Measurements from ENCODE around the gene VIL1. TPM values are rescaled to one million over a fixed set of nuclear protein-coding genes. Genes with fewer than 3 reads are reported as not detected.

The VIL1 gene
- total RNA-seq = not detected in 2 replicates

DNA sequence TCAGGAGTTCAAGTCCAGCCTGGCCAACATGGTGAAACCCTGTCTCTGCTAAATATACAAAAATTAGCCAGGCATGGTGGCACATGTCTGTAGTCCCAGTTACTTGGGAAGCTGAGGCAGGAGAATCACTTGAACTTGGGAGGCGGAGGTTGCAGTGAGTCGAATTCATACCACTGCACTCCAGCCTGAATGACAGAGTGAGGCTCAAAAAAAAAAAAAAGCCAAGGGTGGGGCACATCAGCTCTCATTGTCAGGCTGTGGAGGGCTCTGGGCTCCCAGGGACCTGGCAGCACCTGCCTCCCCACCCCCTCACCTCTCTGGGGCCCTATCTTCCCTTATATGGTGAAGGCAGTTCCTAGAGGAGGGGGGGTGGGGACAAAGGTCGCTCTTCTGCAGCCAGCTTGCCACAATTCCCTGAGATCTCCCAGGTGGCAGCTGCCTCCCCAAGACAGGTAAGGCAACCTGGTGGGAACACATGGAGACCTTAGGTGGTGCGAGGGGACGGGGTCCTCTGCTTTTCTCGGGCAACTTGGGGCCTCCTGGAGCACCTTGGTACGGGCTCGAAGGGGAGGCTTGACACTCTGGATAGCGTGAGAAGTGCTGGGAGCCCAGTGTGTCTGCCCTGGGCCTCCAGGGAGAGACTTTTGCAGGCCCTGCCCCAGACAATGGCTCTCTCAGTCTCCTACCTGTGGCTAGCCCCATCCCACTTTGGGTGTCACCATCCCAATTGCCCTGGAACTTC lies at the start of gene VIL1:
Gene VIL1 (plus strand): TSS at position 407 of the 742 bp plus-strand sequence. CDS start 4,656 bp downstream, outside the sequence.
- no peak for DNase-seq (ENCODE audit: low read depth, low spot score)

GRCh38 chr2:218369330-218369729 lies 49.6 kb upstream of the VIL1 start:
- no peak for DNase-seq (ENCODE audit: low read depth, low spot score)

DNA sequence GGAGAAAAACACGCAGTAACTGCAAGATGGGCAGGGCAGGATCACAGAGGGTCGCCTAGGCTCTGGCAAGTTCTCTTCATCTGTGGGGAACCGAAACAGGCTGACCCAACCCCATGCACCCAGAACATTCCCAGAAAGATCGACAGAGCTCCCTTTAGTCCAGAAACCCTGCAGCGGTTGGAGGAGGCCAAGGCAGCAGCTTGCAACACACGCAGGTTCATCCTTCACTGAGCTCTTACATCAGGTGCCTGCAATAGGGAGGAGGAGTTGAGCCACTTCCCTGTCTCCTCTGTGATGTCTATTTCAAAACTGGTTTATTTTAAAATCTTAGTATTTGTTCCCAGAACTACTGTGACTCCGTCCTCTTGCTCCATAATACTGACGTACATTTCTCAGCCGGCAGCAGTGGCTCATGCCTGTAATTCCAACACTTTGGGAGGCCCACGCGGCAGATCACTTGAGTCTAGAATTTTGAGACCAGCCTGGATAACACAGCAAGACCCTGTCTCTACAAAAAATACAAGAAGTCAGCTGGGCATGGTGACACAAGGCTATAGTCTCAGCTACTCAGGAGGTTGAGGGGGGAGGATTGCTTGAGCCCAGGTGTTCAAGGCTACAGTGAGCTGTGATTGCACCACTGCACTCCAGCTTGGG lies 48.4 kb upstream of the VIL1 start:
- no peak for DNase-seq (ENCODE audit: low read depth, low spot score)

DNA sequence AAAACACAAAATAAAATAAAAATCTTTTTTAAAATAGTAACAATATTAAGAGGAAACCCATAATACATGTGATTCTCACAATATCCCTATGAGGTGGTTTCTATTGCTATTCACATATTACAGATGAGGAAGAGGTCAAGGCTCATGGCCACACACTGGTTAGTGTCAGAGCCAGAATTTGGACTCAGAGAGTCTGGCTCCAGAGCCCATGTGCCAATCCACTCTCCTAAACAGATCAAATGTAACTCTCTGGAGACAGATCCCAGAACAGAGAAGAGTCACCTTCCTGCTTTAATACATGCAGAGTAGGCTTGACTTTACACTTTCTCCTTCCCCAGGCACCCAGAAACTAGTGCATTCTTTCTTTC lies 47.0 kb upstream of the VIL1 start:
- no peak for DNase-seq (ENCODE audit: low read depth, low spot score)

GRCh38 chr2:218374795-218375194 lies 44.1 kb upstream of the VIL1 start:
- no peak for DNase-seq (ENCODE audit: low read depth, low spot score)

DNA sequence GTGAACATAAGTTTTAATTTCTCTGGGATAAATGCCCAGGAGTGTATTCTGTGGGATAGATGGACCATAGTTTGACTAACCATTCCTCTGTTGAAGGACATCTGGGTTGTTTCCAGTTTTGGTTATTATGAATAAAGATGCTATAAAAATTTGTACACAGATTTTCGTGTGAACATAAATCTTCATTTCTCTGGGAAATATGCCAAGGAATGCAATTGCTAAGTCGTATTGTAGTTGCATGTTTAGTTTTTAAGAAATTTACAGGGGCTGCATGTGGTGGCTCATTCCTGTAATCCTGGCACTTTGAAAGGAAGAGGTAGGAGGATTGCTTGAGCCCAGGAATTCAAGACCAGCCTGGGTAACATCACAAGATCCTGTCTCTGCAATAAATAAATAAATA lies 43.7 kb upstream of the VIL1 start:
- no peak for DNase-seq (ENCODE audit: low read depth, low spot score)

DNA sequence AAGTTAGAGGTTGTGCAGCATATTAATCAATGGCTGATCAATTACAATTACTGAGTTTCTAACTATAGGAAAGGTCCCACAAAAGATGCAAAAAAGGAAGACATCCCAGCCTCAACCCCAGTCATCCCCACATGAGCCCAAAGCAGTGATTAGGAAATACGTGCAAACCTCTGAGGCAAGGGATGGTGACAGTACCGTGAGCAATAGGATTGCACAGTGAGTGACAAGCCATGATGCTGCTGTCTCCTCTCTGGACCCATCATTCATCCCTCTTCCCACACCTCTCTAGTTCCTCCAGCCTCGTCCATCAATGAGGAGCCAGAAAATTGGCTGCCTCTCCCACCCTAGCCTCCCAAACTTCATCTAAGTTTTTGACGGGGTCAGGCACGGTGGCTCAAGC lies 40.9 kb upstream of the VIL1 start:
- no peak for DNase-seq (ENCODE audit: low read depth, low spot score)

DNA sequence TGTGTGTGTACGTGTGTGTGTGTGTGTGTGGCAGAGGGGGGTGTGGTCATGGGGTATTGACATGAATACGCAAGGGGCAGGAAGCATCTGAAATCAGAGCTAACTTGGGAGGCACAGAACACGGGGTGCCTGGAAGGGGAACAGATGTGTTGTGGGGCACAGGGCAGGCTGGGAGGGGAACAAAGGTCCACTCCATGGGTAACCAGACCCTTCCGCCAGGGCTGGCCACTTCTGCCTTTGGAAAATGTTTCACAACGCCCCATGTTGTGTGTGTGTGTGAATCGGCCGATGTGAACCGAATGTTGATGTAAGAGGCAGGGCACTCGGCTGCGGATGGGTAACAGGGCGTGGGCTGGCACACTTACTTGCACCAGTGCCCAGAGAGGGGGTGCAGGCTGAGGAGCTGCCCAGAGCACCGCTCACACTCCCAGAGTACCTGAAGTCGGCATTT lies 37.0 kb upstream of the VIL1 start, which contains the start of gene SLC11A1:
Gene SLC11A1 (plus strand): TSS at position 358 of the 451 bp plus-strand sequence. CDS start 96 bp downstream, outside the sequence.
- no peak for DNase-seq (ENCODE audit: low read depth, low spot score)

GRCh38 chr2:218382785-218383184 lies 36.1 kb upstream of the VIL1 start:
- DNase-seq (ENCODE audit: low read depth, low spot score) = no peak

GRCh38 chr2:218383892-218384519 lies 34.9 kb upstream of the VIL1 start:
- DNase-seq (ENCODE audit: low read depth, low spot score) = no peak

- DNase-seq (ENCODE audit: low read depth, low spot score) = no peak
These were observed 33.9 kb upstream of the VIL1 start for GRCh38 chr2:218384975-218385374.

GRCh38 chr2:218386505-218387368 lies 32.2 kb upstream of the VIL1 start:
- no peak for DNase-seq (ENCODE audit: low read depth, low spot score)

DNA sequence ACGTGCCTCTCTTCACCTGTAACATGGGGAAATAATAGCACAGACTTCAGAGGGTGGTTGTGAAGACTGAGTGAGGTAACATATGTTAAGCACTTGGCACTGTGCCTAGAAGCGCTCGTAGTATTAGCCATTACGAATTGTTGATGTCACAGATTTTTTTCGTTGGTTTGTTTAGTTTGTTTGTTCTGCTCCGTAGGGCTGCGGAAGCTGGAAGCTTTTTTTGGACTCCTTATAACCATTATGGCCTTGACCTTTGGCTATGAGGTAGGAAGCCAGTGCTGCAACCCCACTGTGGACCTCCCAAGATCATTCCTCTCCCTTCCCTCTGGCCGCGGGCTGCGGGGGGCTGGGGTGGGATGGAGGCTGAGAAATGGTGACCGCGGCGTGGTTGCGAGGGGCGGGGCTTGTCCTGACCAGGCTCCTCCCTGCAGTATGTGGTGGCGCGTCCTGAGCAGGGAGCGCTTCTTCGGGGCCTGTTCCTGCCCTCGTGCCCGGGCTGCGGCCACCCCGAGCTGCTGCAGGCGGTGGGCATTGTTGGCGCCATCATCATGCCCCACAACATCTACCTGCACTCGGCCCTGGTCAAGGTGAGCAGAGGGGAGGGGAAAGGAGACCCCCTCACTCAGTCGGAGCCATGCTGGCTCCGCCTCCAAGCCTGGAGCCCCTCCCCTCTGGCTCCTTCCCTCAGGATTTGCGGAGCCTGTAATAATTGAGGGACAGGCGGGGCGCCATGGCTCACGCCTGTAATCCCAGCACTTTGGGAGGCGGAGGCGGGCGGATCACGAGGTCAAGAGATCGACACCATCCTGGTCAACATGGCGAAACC lies 31.3 kb upstream of the VIL1 start:
- peak; percentile 48 for DNase-seq (ENCODE audit: low read depth, low spot score)

DNA sequence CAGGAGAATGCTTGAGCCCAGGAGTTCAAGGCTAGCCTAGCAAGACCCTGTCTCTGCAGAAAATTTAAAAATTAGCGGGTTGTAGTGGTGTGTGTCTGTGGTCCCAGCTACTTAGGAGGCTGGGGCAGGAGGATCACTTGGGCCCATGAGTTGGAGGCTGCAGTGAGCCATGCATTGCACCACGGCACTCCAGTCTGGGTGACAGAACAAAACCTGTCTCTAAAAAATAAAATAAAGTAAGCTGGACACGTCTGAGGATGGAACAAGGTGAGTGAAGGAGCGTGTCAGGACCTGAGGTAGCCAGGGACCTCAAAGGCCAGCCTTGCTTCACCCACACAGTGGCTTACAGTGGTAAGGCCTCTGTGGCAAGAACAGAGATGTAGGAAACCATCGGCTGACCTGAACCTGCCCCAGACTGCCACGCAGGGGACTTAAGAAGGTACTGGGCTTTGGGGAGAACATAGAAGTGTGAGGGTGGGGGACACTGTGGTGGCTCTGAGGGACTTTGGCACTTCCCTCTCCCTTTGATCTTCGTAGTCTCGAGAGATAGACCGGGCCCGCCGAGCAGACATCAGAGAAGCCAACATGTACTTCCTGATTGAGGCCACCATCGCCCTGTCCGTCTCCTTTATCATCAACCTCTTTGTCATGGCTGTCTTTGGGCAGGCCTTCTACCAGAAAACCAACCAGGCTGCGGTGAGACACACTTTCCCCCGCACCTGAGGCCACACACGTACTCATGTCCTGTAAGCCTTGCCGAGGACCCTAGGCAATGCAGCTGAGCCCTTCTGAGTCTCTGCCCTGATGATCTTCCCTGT lies 29.4 kb upstream of the VIL1 start:
- DNase-seq (ENCODE audit: low read depth, low spot score) = no peak

GRCh38 chr2:218391202-218391601 lies 27.7 kb upstream of the VIL1 start:
- no peak for DNase-seq (ENCODE audit: low read depth, low spot score)

GRCh38 chr2:218392459-218392858 lies 26.5 kb upstream of the VIL1 start:
- no peak for DNase-seq (ENCODE audit: low read depth, low spot score)

- DNase-seq (ENCODE audit: low read depth, low spot score) = no peak
These were observed 25.9 kb upstream of the VIL1 start for GRCh38 chr2:218392891-218393462.

- DNase-seq (ENCODE audit: low read depth, low spot score) = no peak
These were observed 25.1 kb upstream of the VIL1 start for GRCh38 chr2:218393750-218394290.

Measured in pulmonary artery endothelial cell (primary cell).